K562 (cell line): ENCODE results near the gene IRF4. TPM values are rescaled to one million over a fixed set of nuclear protein-coding genes. Genes with fewer than 3 reads are reported as not detected.

Experiments
- ATF7 ChIP-seq: fragments of 450-650 bp; IDR thresholded peaks from 2 replicates; pipeline ENCODE4 v1.7.1; 2014; ENCODE audit warnings: mild to moderate bottlenecking, moderate library complexity
- ESRRA ChIP-seq: fragments of 450-650 bp; IDR thresholded peaks from 2 replicates; pipeline ENCODE4 v1.6.1; 2014; ENCODE audit warnings: low read depth, mild to moderate bottlenecking, moderate library complexity, borderline replicate concordance
- HDAC1 ChIP-seq, 2 experiments: fragments of 450-650 bp; IDR thresholded peaks; 2 replicates each; pipeline ENCODE4 v1.6.1; 2016 to 2017; ENCODE audit warnings: inconsistent platforms in 1 of 2, mild to moderate bottlenecking in 1 of 2, moderate library complexity in 1 of 2
- HLTF ChIP-seq: fragments of 450-650 bp; IDR thresholded peaks from 2 replicates; pipeline ENCODE4 v1.6.1; 2016
- PBX2 ChIP-seq, 2 experiments: IDR thresholded peaks in 1 of 2; conservative IDR thresholded peaks in 1 of 2; 2 replicates each; pipeline ENCODE4 v1.6.1; 2016; ENCODE audit warnings: low read depth in 2 of 2, mild to moderate bottlenecking in 1 of 2, missing compliant biosample characterization in 1 of 2, missing genetic modification characterization in 1 of 2, moderate library complexity in 1 of 2
- STAT5A ChIP-seq: IDR thresholded peaks from 2 replicates; pipeline ENCODE4 v1.6.1; 2012; ENCODE audit warnings: low read length, inconsistent platforms, borderline replicate concordance
- TCF3 ChIP-seq: sonication (generic); formaldehyde crosslinking; IDR thresholded peaks from 2 replicates; pipeline ENCODE4 v1.4.0; 2020; ENCODE audit warnings: mild to moderate bottlenecking, missing genetic modification reagents
- polyA plus RNA-seq, 8 experiments: library from polyadenylated mRNA; depleted of rRNA in 4 of 8; stranded (reverse) in 5 of 8; unstranded in 3 of 8; fragments of >200 nt; fragmentation: Nextera tagmentation in 2 of 8; fragmentation: Illumina TruSeq in 1 of 8; extraction: Ambion mirVana in 2 of 8; extraction: Trizol in 1 of 8; gene quantifications; 2 replicates each; pipeline versions ENCODE4 v1.2.1 to v1.2.3, GENCODE V29; 2011 to 2014; ENCODE audit warnings: inconsistent platforms in 1 of 8, missing spikeins in 1 of 8
- total RNA-seq, 7 experiments: library from RNA; depleted of rRNA in 6 of 7; stranded (reverse); fragments of >200 nt in 6 of 7; fragmentation: Illumina TruSeq in 2 of 7; extraction: Trizol in 2 of 7; gene quantifications; 2 replicates each; pipeline versions ENCODE4 v1.2.1 to v1.2.3, GENCODE V29; 2011 to 2021; ENCODE audit warnings: low replicate concordance in 1 of 7
- TF ChIP-seq, protein P1 (sequence below), 2 experiments: fragments of 450-650 bp in 1 of 2; sonication (generic) in 1 of 2; formaldehyde crosslinking in 1 of 2; IDR thresholded peaks in 1 of 2; conservative IDR thresholded peaks in 1 of 2; 2 replicates each; pipeline versions ENCODE4 v1.6.1 to v1.8.1; 2016 to 2023; ENCODE audit warnings: mild to moderate bottlenecking in 2 of 2, moderate library complexity in 2 of 2, inconsistent platforms in 1 of 2, missing genetic modification reagents in 1 of 2
- TF ChIP-seq, protein P2 (sequence below): fragments of 250-450 bp; sonication (Bioruptor Pico); IDR thresholded peaks from 2 replicates; pipeline ENCODE4 v1.4.0; 2020

IRF4 gene
- total and polyA plus RNA-seq, 9 of the 15 experiments (the other 6 are each of a cell fraction or from before 2014, with no cell fraction given): 0.05 to 0.33 (median 0.09) TPM; not detected in 6

- TF ChIP-seq PBX2 (CRISPR knock-in tag; IDR thresholded peaks at IDR 0.05; ENCODE audit: low read depth) (no peak), PBX2 (tag; conservative IDR thresholded peaks at IDR 0.05; ENCODE audit: low read depth) (no peak), ESRRA (no peak), HDAC1 (IDR thresholded peaks at IDR 0.05) (no peak), ATF7 (peak; percentile 97), TCF3 (no peak), STAT5A (no peak), HLTF (no peak)
- TF ChIP-seq, protein P1, sequence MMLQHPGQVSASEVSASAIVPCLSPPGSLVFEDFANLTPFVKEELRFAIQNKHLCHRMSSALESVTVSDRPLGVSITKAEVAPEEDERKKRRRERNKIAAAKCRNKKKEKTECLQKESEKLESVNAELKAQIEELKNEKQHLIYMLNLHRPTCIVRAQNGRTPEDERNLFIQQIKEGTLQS (IDR thresholded peaks at IDR 0.05): peak; percentile 92
- TF ChIP-seq, protein P1 (CRISPR knock-in tag; conservative IDR thresholded peaks at IDR 0.05): no peak
- TF ChIP-seq, protein P2, sequence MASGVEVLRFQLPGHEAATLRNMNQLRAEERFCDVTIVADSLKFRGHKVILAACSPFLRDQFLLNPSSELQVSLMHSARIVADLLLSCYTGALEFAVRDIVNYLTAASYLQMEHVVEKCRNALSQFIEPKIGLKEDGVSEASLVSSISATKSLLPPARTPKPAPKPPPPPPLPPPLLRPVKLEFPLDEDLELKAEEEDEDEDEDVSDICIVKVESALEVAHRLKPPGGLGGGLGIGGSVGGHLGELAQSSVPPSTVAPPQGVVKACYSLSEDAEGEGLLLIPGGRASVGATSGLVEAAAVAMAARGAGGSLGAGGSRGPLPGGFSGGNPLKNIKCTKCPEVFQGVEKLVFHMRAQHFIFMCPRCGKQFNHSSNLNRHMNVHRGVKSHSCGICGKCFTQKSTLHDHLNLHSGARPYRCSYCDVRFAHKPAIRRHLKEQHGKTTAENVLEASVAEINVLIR (CRISPR knock-in tag): no peak
These were observed 4.2 kb upstream of the IRF4 start (continued) for GRCh38 chr6:387293-387741.
